Measurements from ENCODE around the gene PPP2R5C.

The PPP2R5C gene

GRCh38 chr14:101839661-101840060 lies 78.2 kb downstream of the PPP2R5C start:
- no peak for DNase-seq (ENCODE audit: low read depth)
- TF ChIP-seq CTCF (conservative IDR thresholded peaks at IDR 0.05; ENCODE audit: low read length) = no peak
- no peak overlapping the region for H3K4me3 ChIP-seq (ENCODE audit: low read length)

- no peak overlapping the region for H3K4me3 ChIP-seq (ENCODE audit: low read length)
- no peak for DNase-seq (ENCODE audit: low read depth)
- TF ChIP-seq CTCF (conservative IDR thresholded peaks at IDR 0.05; ENCODE audit: low read length) = no peak
These were observed 79.3 kb downstream of the PPP2R5C start for GRCh38 chr14:101840649-101841369.

GRCh38 chr14:101843038-101843437 lies 81.5 kb downstream of the PPP2R5C start:
- no peak for TF ChIP-seq CTCF (conservative IDR thresholded peaks at IDR 0.05; ENCODE audit: low read length)
- no peak for DNase-seq (ENCODE audit: low read depth)

GRCh38 chr14:101843665-101844064 lies 82.2 kb downstream of the PPP2R5C start:
- no peak overlapping the region for H3K4me3 ChIP-seq (ENCODE audit: low read length)
- DNase-seq (ENCODE audit: low read depth) = no peak
- TF ChIP-seq CTCF (conservative IDR thresholded peaks at IDR 0.05; ENCODE audit: low read length) = peak; percentile 39

More at GRCh38 chr14:101843038-101843437, 81.5 kb downstream of the PPP2R5C start:
- H3K4me3 ChIP-seq (ENCODE audit: low read length) = no peak overlapping the region

GRCh38 chr14:101844219-101844618 lies 82.7 kb downstream of the PPP2R5C start:
- no peak overlapping the region for H3K4me3 ChIP-seq (ENCODE audit: low read length)
- no peak for TF ChIP-seq CTCF (conservative IDR thresholded peaks at IDR 0.05; ENCODE audit: low read length)
- DNase-seq (ENCODE audit: low read depth) = no peak

GRCh38 chr14:101844751-101845150 lies 83.2 kb downstream of the PPP2R5C start:
- H3K4me3 ChIP-seq (ENCODE audit: low read length) = no peak overlapping the region
- TF ChIP-seq CTCF (conservative IDR thresholded peaks at IDR 0.05; ENCODE audit: low read length) = no peak
- no peak for DNase-seq (ENCODE audit: low read depth)

- no peak overlapping the region for H3K4me3 ChIP-seq (ENCODE audit: low read length)
- no peak for TF ChIP-seq CTCF (conservative IDR thresholded peaks at IDR 0.05; ENCODE audit: low read length)
- DNase-seq (ENCODE audit: low read depth) = no peak
These were observed 84.0 kb downstream of the PPP2R5C start for GRCh38 chr14:101845496-101845895.
